ENCODE measurements around the gene EYA2.

- no peak for TF ChIP-seq POLR2A (IDR thresholded peaks at IDR 0.05)
- TF ChIP-seq, protein P1, sequence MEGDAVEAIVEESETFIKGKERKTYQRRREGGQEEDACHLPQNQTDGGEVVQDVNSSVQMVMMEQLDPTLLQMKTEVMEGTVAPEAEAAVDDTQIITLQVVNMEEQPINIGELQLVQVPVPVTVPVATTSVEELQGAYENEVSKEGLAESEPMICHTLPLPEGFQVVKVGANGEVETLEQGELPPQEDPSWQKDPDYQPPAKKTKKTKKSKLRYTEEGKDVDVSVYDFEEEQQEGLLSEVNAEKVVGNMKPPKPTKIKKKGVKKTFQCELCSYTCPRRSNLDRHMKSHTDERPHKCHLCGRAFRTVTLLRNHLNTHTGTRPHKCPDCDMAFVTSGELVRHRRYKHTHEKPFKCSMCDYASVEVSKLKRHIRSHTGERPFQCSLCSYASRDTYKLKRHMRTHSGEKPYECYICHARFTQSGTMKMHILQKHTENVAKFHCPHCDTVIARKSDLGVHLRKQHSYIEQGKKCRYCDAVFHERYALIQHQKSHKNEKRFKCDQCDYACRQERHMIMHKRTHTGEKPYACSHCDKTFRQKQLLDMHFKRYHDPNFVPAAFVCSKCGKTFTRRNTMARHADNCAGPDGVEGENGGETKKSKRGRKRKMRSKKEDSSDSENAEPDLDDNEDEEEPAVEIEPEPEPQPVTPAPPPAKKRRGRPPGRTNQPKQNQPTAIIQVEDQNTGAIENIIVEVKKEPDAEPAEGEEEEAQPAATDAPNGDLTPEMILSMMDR (IDR thresholded peaks at IDR 0.05), result no peak
Observed at GRCh38 chr20:46960536-46960935, 65.9 kb downstream of the EYA2 start.

Measured in heart left ventricle (tissue), 13 donors.